Measurements from ENCODE around the gene NF1.
"Not testable (repeated sequence)": the region's sequence is repeated elsewhere in the genome, so short reads cannot be mapped to it uniquely, and the experiment has no call there.

The NF1 gene

GRCh38 chr17:31079731-31080130, 15.0 kb upstream of the NF1 start:
- DNase-seq = no peak

GRCh38 chr17:31085563-31085962, 9.2 kb upstream of the NF1 start:
- no peak for DNase-seq

GRCh38 chr17:31089471-31089870, 5.3 kb upstream of the NF1 start:
- no peak for DNase-seq

GRCh38 chr17:31090650-31091049, 4.1 kb upstream of the NF1 start:
- not testable (repeated sequence) for DNase-seq

- DNase-seq = no peak
Measured at GRCh38 chr17:31092475-31093064, 2.2 kb upstream of the NF1 start.

GRCh38 chr17:31093866-31094599, 744 bp upstream of the NF1 start:
- DNase-seq = no peak

GRCh38 chr17:31095236-31096105, 694 bp downstream of the NF1 start:
- DNase-seq = peak; percentile 43

- no peak for DNase-seq
Measured at GRCh38 chr17:31096106-31096436, 1.3 kb downstream of the NF1 start.

- DNase-seq = no peak
Measured at GRCh38 chr17:31099016-31099415, 4.2 kb downstream of the NF1 start.

- DNase-seq = no peak
Measured at GRCh38 chr17:31100840-31101459, 6.2 kb downstream of the NF1 start.

- DNase-seq = no peak
Measured at GRCh38 chr17:31101943-31102342, 7.2 kb downstream of the NF1 start.

- DNase-seq = no peak
Measured at GRCh38 chr17:31105991-31106390, 11.2 kb downstream of the NF1 start.

GRCh38 chr17:31111183-31111582, 16.4 kb downstream of the NF1 start:
- no peak for DNase-seq

- no peak for DNase-seq
Measured at GRCh38 chr17:31112001-31112661, 17.4 kb downstream of the NF1 start.

- not testable (repeated sequence) for DNase-seq
Measured at GRCh38 chr17:31113368-31113767, 18.6 kb downstream of the NF1 start.

- no peak for DNase-seq
Measured at GRCh38 chr17:31113939-31114338, 19.2 kb downstream of the NF1 start.

- DNase-seq = no peak
Measured at GRCh38 chr17:31114956-31115555, 20.3 kb downstream of the NF1 start.

- DNase-seq = no peak
Measured at GRCh38 chr17:31116167-31116566, 21.4 kb downstream of the NF1 start.

- no peak for DNase-seq
Measured at GRCh38 chr17:31122746-31123145, 28.0 kb downstream of the NF1 start.

- DNase-seq = no peak
Measured at GRCh38 chr17:31126318-31126717, 31.5 kb downstream of the NF1 start.

GRCh38 chr17:31128241-31128640, 33.5 kb downstream of the NF1 start:
- no peak for DNase-seq
